Measurements from ENCODE around the gene MXRA7. TPM values are rescaled to one million over a fixed set of nuclear protein-coding genes. Genes with fewer than 3 reads are reported as not detected.

Gene MXRA7
- total RNA-seq, 4 donors from 2014 or later, result 362 to 576 (median 421) TPM

- H3K4me1 ChIP-seq, result peaks cover 19 to 26% of the 10 kb centered on the region in 2 donors
- 28 to 41% methylated on average over 13 of the region's 13 CpGs for WGBS, 2 donors
- peak; percentile 93 to 96 for DNase-seq
- TF ChIP-seq CTCF (IDR thresholded peaks at IDR 0.05), result no peak
- no peak for TF ChIP-seq POLR2A (IDR thresholded peaks at IDR 0.05)
- intact Hi-C loops (cut with DNase I), result no loop called here
- H3K27me3 ChIP-seq, result no peaks in the 10 kb centered on the region
- H3K4me3 ChIP-seq (replicated peaks in 1 of 3), result no peak overlapping the region
- no peaks in the 10 kb centered on the region for H3K9me3 ChIP-seq
- peak overlapping the region; percentile 60 to 82 (median 74) for H3K27ac ChIP-seq
- H3K36me3 ChIP-seq, result no peaks in the 10 kb centered on the region
Observed at GRCh38 chr17:76659928-76660655, 50.7 kb downstream of the MXRA7 start.

- peak overlapping the region; percentile 60 to 82 (median 74) for H3K27ac ChIP-seq
- intact Hi-C loops (cut with DNase I), result no loop called here
- DNase-seq, result no peak
- no peak overlapping the region for H3K4me3 ChIP-seq (replicated peaks in 1 of 3)
- no peaks in the 10 kb centered on the region for H3K9me3 ChIP-seq
- no peaks in the 10 kb centered on the region for H3K27me3 ChIP-seq
- peaks cover 19 to 26% of the 10 kb centered on the region in 2 donors for H3K4me1 ChIP-seq
- TF ChIP-seq POLR2A (IDR thresholded peaks at IDR 0.05) (no peak), CTCF (IDR thresholded peaks at IDR 0.05) (no peak)
- WGBS, 2 donors, result 72 to 80% methylated on average over 5 of the region's 5 CpGs
- no peaks in the 10 kb centered on the region for H3K36me3 ChIP-seq
Observed at GRCh38 chr17:76658242-76658662, 52.5 kb downstream of the MXRA7 start.

- no peaks in the 10 kb centered on the region for H3K27me3 ChIP-seq
- H3K4me1 ChIP-seq, result peaks cover 19 to 26% of the 10 kb centered on the region in 2 donors
- no peak for DNase-seq
- no peaks in the 10 kb centered on the region for H3K36me3 ChIP-seq
- no peak overlapping the region for H3K4me3 ChIP-seq (replicated peaks in 1 of 3)
- TF ChIP-seq POLR2A (IDR thresholded peaks at IDR 0.05) (no peak), CTCF (IDR thresholded peaks at IDR 0.05) (no peak)
- intact Hi-C loops (cut with DNase I), result no loop called here
- WGBS, 2 donors, result 87 to 90% methylated on average over 8 of the region's 8 CpGs
- H3K9me3 ChIP-seq, result no peaks in the 10 kb centered on the region
- peak overlapping the region in 2 of 3 donors; percentile 60 to 82 for H3K27ac ChIP-seq
Observed at GRCh38 chr17:76657505-76658241, 53.1 kb downstream of the MXRA7 start.

- Histone ChIP-seq H3K27me3 (no peaks in the 10 kb centered on the region), H3K9me3 (no peaks in the 10 kb centered on the region), H3K36me3 (no peaks in the 10 kb centered on the region), H3K27ac (no peak overlapping the region), H3K4me3 (replicated peaks in 1 of 3) (no peak overlapping the region), H3K4me1 (peaks cover 8 to 14% of the 10 kb centered on the region in 2 donors)
- TF ChIP-seq POLR2A (IDR thresholded peaks at IDR 0.05) (no peak), CTCF (IDR thresholded peaks at IDR 0.05) (no peak)
- intact Hi-C loops (cut with DNase I), result no loop called here
- DNase-seq, result no peak
- WGBS, 2 donors, result 96 to 97% methylated on average over 1 of the region's 1 CpG
Observed at GRCh38 chr17:76654408-76654807, 56.4 kb downstream of the MXRA7 start.

- Histone ChIP-seq H3K4me1 (peaks cover 0 to 1% of the 10 kb centered on the region in 2 donors), H3K9me3 (no peaks in the 10 kb centered on the region), H3K4me3 (replicated peaks in 1 of 3) (no peak overlapping the region), H3K27me3 (no peaks in the 10 kb centered on the region), H3K36me3 (no peaks in the 10 kb centered on the region), H3K27ac (no peak overlapping the region)
- WGBS, 2 donors, result 92 to 95% methylated on average over 5 of the region's 5 CpGs
- DNase-seq, result no peak
- TF ChIP-seq CTCF (IDR thresholded peaks at IDR 0.05), result no peak
- intact Hi-C loops (cut with DNase I), result no loop called here
Observed at GRCh38 chr17:76650504-76650903, 60.3 kb downstream of the MXRA7 start.
